Left colon (tissue), 2 donors: ENCODE measurements around the gene IL17RA. TPM values are rescaled to one million over a fixed set of nuclear protein-coding genes. Genes with fewer than 3 reads are reported as not detected.
"Not testable (repeated sequence)": the region's sequence is repeated elsewhere in the genome, so short reads cannot be mapped to it uniquely, and the experiment has no call there.

ENCODE experiments used
- ATAC-seq: fragments of 200-7000 bp; cut with Tn5 transposase; one replicate; pipeline ENCODE4 v1.9.1; 2020; ENCODE audit warnings: mild to moderate bottlenecking, moderate library complexity
- DNase-seq, 2 donors: peaks; one replicate each; pipeline ENCODE4 v3.0.0-alpha.2; 2020
- intact Hi-C, 2 donors: fragments of 100-400 bp; cut with DNase I in 1 of 2; cut with micrococcal nuclease in 1 of 2; formaldehyde crosslinking; loops; one replicate each; pipeline versions ENCODE4 v1.11.2 to v1.14.0; 2022; cut with DNase I, micrococcal nuclease
- long read RNA-seq: library from polyadenylated mRNA; unstranded; transcript quantifications from one replicate; pipeline ENCODE4 v2.0.0, GENCODE V29; 2021
- total RNA-seq, 2 donors: library from RNA; stranded (reverse); fragmentation: NEBNext Ultra II Directional; extraction: Animal tissue kit (Norgen Biotek cat#: 25700); gene quantifications; one replicate each; pipeline ENCODE4 v1.2.1, GENCODE V29; 2021
- donor health status: DM: no; HTN: no; CAD: no.
- donor health status: DM: yes; HTN: yes; CAD: no.

IL17RA gene
- total RNA-seq, result 10 to 100 TPM; 15.7 to 18.5 TPM
- long read RNA-seq, partial matches to known transcripts, result 4 of 24 reads
- long read RNA-seq, other reads (novel, unspliced or antisense), result 20 of 24 reads

GRCh38 chr22:17084554-17085276 is at the start of gene IL17RA:
IL17RA (plus strand) TSS chr22:17085000; CDS start chr22:17085092, 92 bp downstream.
- ATAC-seq, result peak; percentile 98
- intact Hi-C loops, result no loop called here
- peak; percentile 94 for DNase-seq

- no peak for ATAC-seq
- intact Hi-C loops, result no loop called here
- DNase-seq, result no peak
Observed at GRCh38 chr22:17035246-17035645, 49.6 kb upstream of the IL17RA start.

- DNase-seq, intact Hi-C loops, ATAC-seq: not testable (repeated sequence)
Observed at GRCh38 chr22:17035976-17036841, 48.6 kb upstream of the IL17RA start.

GRCh38 chr22:17036842-17037711 is 47.7 kb upstream of the IL17RA start:
- DNase-seq, intact Hi-C loops: not testable (repeated sequence)
- peak; percentile 48 for ATAC-seq

GRCh38 chr22:17043521-17043920 is 41.3 kb upstream of the IL17RA start:
- intact Hi-C loops, result no loop called here
- DNase-seq, result no peak
- ATAC-seq, result no peak

- DNase-seq (no peak), ATAC-seq (no peak)
- intact Hi-C loops, result no loop called here
Observed at GRCh38 chr22:17046566-17047348, 38.0 kb upstream of the IL17RA start.

- no peak for ATAC-seq
- intact Hi-C loops, result no loop called here
- DNase-seq, result no peak
Observed at GRCh38 chr22:17047656-17048055, 37.1 kb upstream of the IL17RA start.

- intact Hi-C loops, result loop anchor here in 1 of 2 donors (5.0 kb wide), 2 partner anchors 124 to 139 kb away; no protein-coding TSS in a partner anchor
- no peak for DNase-seq
- no peak for ATAC-seq
Observed at GRCh38 chr22:17056058-17056457, 28.7 kb upstream of the IL17RA start.

- ATAC-seq, result no peak
- DNase-seq, result no peak
- intact Hi-C loops, result loop anchor here in 1 of 2 donors (5.0 kb wide), 2 partner anchors 125 to 140 kb away; no protein-coding TSS in a partner anchor
Observed at GRCh38 chr22:17056807-17057206, 28.0 kb upstream of the IL17RA start.

GRCh38 chr22:17057959-17058814 is 26.6 kb upstream of the IL17RA start:
- ATAC-seq (peak; percentile 77), DNase-seq (peak; percentile 31 to 53)
- intact Hi-C loops, result loop anchor here in 1 of 2 donors (5.0 kb wide), 2 partner anchors 126 to 141 kb away; no protein-coding TSS in a partner anchor

- DNase-seq, result no peak
- intact Hi-C loops, result no loop called here
- ATAC-seq, result no peak
Observed at GRCh38 chr22:17060126-17060525, 24.7 kb upstream of the IL17RA start.

GRCh38 chr22:17063411-17064106 is 21.2 kb upstream of the IL17RA start:
- intact Hi-C loops, result no loop called here
- no peak for DNase-seq
- no peak for ATAC-seq

GRCh38 chr22:17064498-17065100 is 20.2 kb upstream of the IL17RA start:
- ATAC-seq, result no peak
- intact Hi-C loops, result no loop called here
- DNase-seq, result no peak

- DNase-seq (no peak), ATAC-seq (no peak)
- intact Hi-C loops, result no loop called here
Observed at GRCh38 chr22:17065433-17065832, 19.4 kb upstream of the IL17RA start.

GRCh38 chr22:17072877-17073276 is 11.9 kb upstream of the IL17RA start:
- ATAC-seq, result no peak
- intact Hi-C loops, result loop anchor here (5.0 to 10.0 kb wide), 2 partner anchors 92 to 429 kb away; no protein-coding TSS in a partner anchor

GRCh38 chr22:17074648-17075002 is 10.2 kb upstream of the IL17RA start:
- intact Hi-C loops, result loop anchor here (5.0 to 10.0 kb wide), 2 partner anchors 90 to 428 kb away; no protein-coding TSS in a partner anchor
- DNase-seq (no peak), ATAC-seq (no peak)

More at GRCh38 chr22:17072877-17073276, 11.9 kb upstream of the IL17RA start:
- no peak for DNase-seq
